Epithelial cell of proximal tubule (primary cell): ENCODE measurements around the gene PHOX2B. TPM values are rescaled to one million over a fixed set of nuclear protein-coding genes. Genes with fewer than 3 reads are reported as not detected.

ENCODE experiments used
- DNase-seq: peaks from one replicate; pipeline ENCODE4 v3.0.0-alpha.2; 2011; ENCODE audit warnings: low read depth
- H3K4me3 ChIP-seq: 2 replicates; pipeline ENCODE4 v1.5.1; 2011; ENCODE audit warnings: low read depth, mild to moderate bottlenecking, low read length
- total RNA-seq: library from RNA; depleted of rRNA; stranded (reverse); fragments of >200 nt; gene quantifications from 2 replicates; pipeline ENCODE4 v1.2.3, GENCODE V29; 2015
- TF ChIP-seq, protein P1 (sequence below): conservative IDR thresholded peaks from 2 replicates; pipeline ENCODE4 v1.5.1; 2012; ENCODE audit warnings: low read depth, mild to moderate bottlenecking, low read length

Gene PHOX2B
- total RNA-seq, 1 donor from 2014 or later: not detected

DNA sequence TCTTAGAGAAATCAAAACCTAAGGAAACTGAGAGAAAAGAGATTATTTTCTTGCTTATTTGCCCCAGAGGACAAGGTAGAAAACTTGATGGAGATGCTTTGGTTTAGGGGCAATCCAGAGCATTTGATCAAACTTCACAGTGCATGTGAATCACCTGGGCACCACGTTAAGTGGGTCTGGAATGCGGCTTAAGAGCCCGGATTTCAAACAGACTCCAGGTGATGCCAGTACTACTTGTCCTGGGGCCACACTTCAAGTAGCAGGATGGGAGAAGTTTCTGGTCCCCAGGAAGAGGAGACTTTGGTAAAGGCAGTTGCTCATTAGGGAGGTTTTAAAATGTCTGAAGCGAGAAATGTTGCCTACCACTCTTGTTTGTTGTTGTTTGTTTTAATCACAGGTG lies 51.8 kb downstream of the PHOX2B start:
- TF ChIP-seq, protein P1, sequence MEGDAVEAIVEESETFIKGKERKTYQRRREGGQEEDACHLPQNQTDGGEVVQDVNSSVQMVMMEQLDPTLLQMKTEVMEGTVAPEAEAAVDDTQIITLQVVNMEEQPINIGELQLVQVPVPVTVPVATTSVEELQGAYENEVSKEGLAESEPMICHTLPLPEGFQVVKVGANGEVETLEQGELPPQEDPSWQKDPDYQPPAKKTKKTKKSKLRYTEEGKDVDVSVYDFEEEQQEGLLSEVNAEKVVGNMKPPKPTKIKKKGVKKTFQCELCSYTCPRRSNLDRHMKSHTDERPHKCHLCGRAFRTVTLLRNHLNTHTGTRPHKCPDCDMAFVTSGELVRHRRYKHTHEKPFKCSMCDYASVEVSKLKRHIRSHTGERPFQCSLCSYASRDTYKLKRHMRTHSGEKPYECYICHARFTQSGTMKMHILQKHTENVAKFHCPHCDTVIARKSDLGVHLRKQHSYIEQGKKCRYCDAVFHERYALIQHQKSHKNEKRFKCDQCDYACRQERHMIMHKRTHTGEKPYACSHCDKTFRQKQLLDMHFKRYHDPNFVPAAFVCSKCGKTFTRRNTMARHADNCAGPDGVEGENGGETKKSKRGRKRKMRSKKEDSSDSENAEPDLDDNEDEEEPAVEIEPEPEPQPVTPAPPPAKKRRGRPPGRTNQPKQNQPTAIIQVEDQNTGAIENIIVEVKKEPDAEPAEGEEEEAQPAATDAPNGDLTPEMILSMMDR: no peak
- no peak for DNase-seq
- H3K4me3 ChIP-seq: no peak overlapping the region

DNA sequence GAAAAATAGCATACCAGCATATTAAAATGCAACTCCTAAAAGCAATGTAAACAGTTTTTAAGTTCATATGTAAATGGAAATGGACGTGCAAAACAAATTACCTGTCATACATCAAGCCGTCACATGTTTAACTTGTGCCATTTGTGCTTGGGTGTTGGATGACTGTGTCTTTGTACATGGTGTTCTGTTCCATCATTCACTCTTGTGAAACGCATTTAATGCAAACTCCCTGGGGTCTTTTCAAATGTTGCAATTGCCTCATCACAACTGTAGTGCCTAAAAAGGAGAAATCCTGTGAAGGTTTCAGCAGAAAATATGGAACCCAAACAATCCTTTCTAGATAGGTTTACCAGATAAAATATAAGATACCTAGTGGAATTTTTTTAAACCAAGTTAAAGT lies 52.4 kb downstream of the PHOX2B start:
- TF ChIP-seq, protein P1: no peak
- DNase-seq: no peak
- no peak overlapping the region for H3K4me3 ChIP-seq

Other genes starting within 250 kb of the PHOX2B start
- gene LIMCH1, start 210.6 kb downstream of the PHOX2B start, total RNA-seq: 8.3 and 15.5 TPM in 2 replicates
- gene TMEM33, start 186.7 kb upstream of the PHOX2B start, total RNA-seq: 39.2 and 43.2 TPM in 2 replicates
- gene DCAF4L1, start 233.0 kb upstream of the PHOX2B start, total RNA-seq: 0.07 TPM in 1 of 2 replicates, not detected in the other
- 53.6 and 57.6 TPM in 2 replicates for gene SLC30A9, start 241.8 kb upstream of the PHOX2B start, total RNA-seq